Ectodermal cell (in vitro differentiated cells): ENCODE results near the gene NPPC.
"Not testable (repeated sequence)": the region's sequence is repeated elsewhere in the genome, so short reads cannot be mapped to it uniquely, and the experiment has no call there.

ENCODE experiments used
- H3K27ac ChIP-seq: 2 replicates; pipeline ENCODE4 v1.7.0; 2013; ENCODE audit warnings: mild to moderate bottlenecking, low read depth, low read length; ENCODE audit not compliant: insufficient read depth, poor library complexity, severe bottlenecking
- H3K27me3 ChIP-seq: 2 replicates; pipeline ENCODE4 v1.7.0; 2013; ENCODE audit warnings: mild to moderate bottlenecking, low read length; ENCODE audit not compliant: insufficient read depth, control insufficient read depth, poor library complexity, severe bottlenecking
- H3K36me3 ChIP-seq: one replicate; pipeline ENCODE4 v1.7.0; 2013; ENCODE audit warnings: low read length; ENCODE audit not compliant: control insufficient read depth, insufficient read depth
- H3K4me1 ChIP-seq: one replicate; pipeline ENCODE4 v1.7.0; 2013; ENCODE audit warnings: low read length; ENCODE audit not compliant: control insufficient read depth, insufficient read depth
- H3K4me3 ChIP-seq: 2 replicates; pipeline ENCODE4 v1.7.0; 2013; ENCODE audit warnings: low read depth, low read length, control low read depth; ENCODE audit not compliant: insufficient read depth
- H3K9me3 ChIP-seq: 2 replicates; pipeline ENCODE4 v1.7.0; 2013; ENCODE audit warnings: mild to moderate bottlenecking, low read length, moderate library complexity; ENCODE audit not compliant: control insufficient read depth
- WGBS, 2 experiments: methylation state at CpG; one replicate each; pipeline ENCODE4 v1.1.7; 2013; ENCODE audit warnings: missing lambda C conversion rate in 2 of 2; 5-methylcytosine and 5-hydroxymethylcytosine counted together

The NPPC gene

DNA sequence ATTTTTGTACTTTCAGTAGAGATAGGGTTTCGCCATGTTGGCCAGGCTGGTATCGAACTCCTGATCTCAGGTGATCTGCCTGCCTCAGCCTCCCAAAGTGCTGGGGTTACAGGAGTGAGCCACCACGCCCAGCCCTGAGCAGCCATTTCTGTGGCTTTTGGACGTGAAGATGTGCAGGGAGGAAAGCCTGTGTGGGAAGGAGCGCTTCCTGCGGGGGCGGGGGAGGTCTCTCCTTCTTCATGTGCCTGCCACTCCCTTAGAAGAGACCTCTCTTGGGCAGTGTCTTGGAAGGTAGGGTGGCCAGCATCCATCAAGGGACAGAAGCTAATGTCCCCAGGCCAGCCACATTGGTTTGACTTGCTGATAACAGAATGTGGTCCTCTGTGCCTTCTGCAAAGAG is 16.0 kb downstream of the NPPC start:
- not testable (repeated sequence) for H3K27me3 ChIP-seq, H3K4me3 ChIP-seq, H3K9me3 ChIP-seq, H3K27ac ChIP-seq, H3K36me3 ChIP-seq, H3K4me1 ChIP-seq
- WGBS, 2 experiments: 91 to 93% methylated on average over 7 of the region's 7 CpGs

GRCh38 chr2:231909631-231910030 is 16.6 kb downstream of the NPPC start:
- 91 to 92% methylated on average over 5 of the region's 5 CpGs for WGBS, 2 experiments
- H3K9me3 ChIP-seq: no peaks in the 10 kb centered on the region
- no peaks in the 10 kb centered on the region for H3K4me1 ChIP-seq

GRCh38 chr2:231908584-231908983 is 17.6 kb downstream of the NPPC start:
- WGBS, 2 experiments: 94 to 95% methylated on average over 8 of the region's 8 CpGs
- H3K36me3 ChIP-seq: no peaks in the 10 kb centered on the region
- H3K4me1 ChIP-seq: no peaks in the 10 kb centered on the region
- H3K4me3 ChIP-seq: no peak overlapping the region
- no peak overlapping the region for H3K27ac ChIP-seq
- no peaks in the 10 kb centered on the region for H3K9me3 ChIP-seq
- H3K27me3 ChIP-seq: no peaks in the 10 kb centered on the region

More at GRCh38 chr2:231909631-231910030, 16.6 kb downstream of the NPPC start:
- Histone ChIP-seq H3K27ac (no peak overlapping the region), H3K36me3 (no peaks in the 10 kb centered on the region), H3K27me3 (no peaks in the 10 kb centered on the region), H3K4me3 (no peak overlapping the region)

- Histone ChIP-seq H3K27me3 (no peaks in the 10 kb centered on the region), H3K27ac (no peak overlapping the region), H3K36me3 (no peaks in the 10 kb centered on the region), H3K4me1 (no peaks in the 10 kb centered on the region), H3K4me3 (no peak overlapping the region), H3K9me3 (no peaks in the 10 kb centered on the region)
- 95 to 96% methylated on average over 8 of the region's 8 CpGs for WGBS, 2 experiments
These were observed 18.4 kb downstream of the NPPC start for GRCh38 chr2:231907765-231908164.

DNA sequence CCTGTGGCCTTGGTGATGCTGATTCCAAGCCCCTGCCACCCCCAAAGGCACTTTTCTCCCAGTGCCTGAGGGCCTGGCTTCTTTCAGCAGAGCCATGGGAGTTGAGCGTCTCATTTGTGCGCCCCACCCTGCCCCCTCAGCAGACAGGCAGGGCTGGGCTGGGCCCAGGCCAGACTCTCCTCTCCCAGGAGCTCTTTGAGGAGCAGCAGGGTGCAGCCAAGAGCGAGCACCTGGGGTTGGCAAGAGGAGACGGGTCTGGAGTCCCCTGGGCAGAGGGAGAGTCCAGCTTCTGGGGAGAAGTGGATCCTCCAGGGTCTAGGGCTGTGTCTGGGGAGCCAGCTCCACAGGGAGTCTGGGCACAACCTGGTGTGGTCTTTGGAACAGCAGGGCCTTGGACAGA is 21.2 kb downstream of the NPPC start:
- H3K4me3 ChIP-seq: no peak overlapping the region
- WGBS, 2 experiments: 87% methylated on average over 4 of the region's 4 CpGs
- no peaks in the 10 kb centered on the region for H3K36me3 ChIP-seq
- no peaks in the 10 kb centered on the region for H3K27me3 ChIP-seq
- no peak overlapping the region for H3K27ac ChIP-seq
- H3K4me1 ChIP-seq: no peaks in the 10 kb centered on the region
- no peaks in the 10 kb centered on the region for H3K9me3 ChIP-seq

DNA sequence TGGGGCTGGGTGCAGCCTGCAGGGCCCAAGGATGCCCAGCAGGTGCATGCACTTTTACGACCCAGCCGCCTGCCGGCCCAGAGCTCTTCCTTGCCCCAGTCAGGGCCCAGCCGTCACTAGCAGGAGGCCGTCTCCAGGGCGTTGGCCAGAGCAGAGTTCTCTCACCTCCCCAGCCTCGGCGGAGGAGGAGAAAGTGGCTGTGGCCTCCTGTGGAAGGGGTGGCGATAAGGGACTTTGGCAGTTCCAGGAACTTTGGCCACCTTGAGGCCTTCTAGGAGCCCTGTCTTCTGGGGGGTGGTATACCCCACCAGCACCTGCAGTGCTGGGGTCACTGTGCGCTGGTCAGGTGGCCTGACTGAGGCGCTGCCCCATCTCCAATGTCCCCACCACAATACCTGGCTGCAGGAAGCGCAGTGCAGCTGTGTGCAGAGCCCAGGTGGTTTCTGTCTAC is 22.0 kb downstream of the NPPC start:
- Histone ChIP-seq H3K4me1 (no peaks in the 10 kb centered on the region), H3K9me3 (no peaks in the 10 kb centered on the region), H3K36me3 (no peaks in the 10 kb centered on the region), H3K4me3 (no peak overlapping the region), H3K27ac (no peak overlapping the region), H3K27me3 (no peaks in the 10 kb centered on the region)
- 90 to 91% methylated on average over 12 of the region's 12 CpGs for WGBS, 2 experiments

GRCh38 chr2:231902598-231902997 is 23.6 kb downstream of the NPPC start:
- Histone ChIP-seq H3K27me3 (no peaks in the 10 kb centered on the region), H3K27ac (no peak overlapping the region), H3K36me3 (no peaks in the 10 kb centered on the region), H3K9me3 (no peaks in the 10 kb centered on the region), H3K4me1 (no peaks in the 10 kb centered on the region), H3K4me3 (no peak overlapping the region)
- WGBS, 2 experiments: 92 to 93% methylated on average over 5 of the region's 5 CpGs

GRCh38 chr2:231900972-231901371 is 25.2 kb downstream of the NPPC start:
- Histone ChIP-seq H3K4me1 (no peaks in the 10 kb centered on the region), H3K27ac (no peak overlapping the region), H3K36me3 (no peaks in the 10 kb centered on the region), H3K27me3 (no peaks in the 10 kb centered on the region), H3K9me3 (no peaks in the 10 kb centered on the region), H3K4me3 (no peak overlapping the region)
- WGBS, 2 experiments: 53 to 56% methylated on average over 5 of the region's 5 CpGs

- Histone ChIP-seq H3K36me3 (no peaks in the 10 kb centered on the region), H3K4me1 (no peaks in the 10 kb centered on the region), H3K27ac (no peak overlapping the region), H3K9me3 (no peaks in the 10 kb centered on the region), H3K4me3 (no peak overlapping the region), H3K27me3 (no peaks in the 10 kb centered on the region)
- 4 to 9% methylated on average over 21 to 22 of the region's 22 CpGs for WGBS, 2 experiments
These were observed 25.7 kb downstream of the NPPC start for GRCh38 chr2:231900486-231900942.

- H3K9me3 ChIP-seq: no peaks in the 10 kb centered on the region
- WGBS, 2 experiments: 87 to 93% methylated on average over 15 of the region's 15 CpGs
- no peak overlapping the region for H3K4me3 ChIP-seq
- no peak overlapping the region for H3K27ac ChIP-seq
- H3K4me1 ChIP-seq: no peaks in the 10 kb centered on the region
- H3K27me3 ChIP-seq: no peaks in the 10 kb centered on the region
- no peaks in the 10 kb centered on the region for H3K36me3 ChIP-seq
These were observed 31.4 kb downstream of the NPPC start for GRCh38 chr2:231894566-231895380.
